Stimulated activated CD4-positive, alpha-beta T cell treated with anti-CD3 and anti-CD28 coated beads, Interleukin-4, amount 100 ng/mL, for 48 hours (primary cell): Measurements from ENCODE around the gene OR52M1.
A peak's percentile ranks its signal among the peaks of the same experiment; 100 is the strongest.
"Not testable (repeated sequence)": the region's sequence is repeated elsewhere in the genome, so short reads cannot be mapped to it uniquely, and the experiment has no call there.

Experiments
- DNase-seq, 2 donors: peaks; one replicate each; pipeline ENCODE4 v3.0.0-alpha.2; 2020; ENCODE audit warnings: low read depth in 2 of 2

Gene OR52M1

GRCh38 chr11:4544891-4545290 lies at the start of gene OR52M1:
Gene OR52M1 (plus strand): TSS chr11:4545191. CDS start chr11:4545191, 0 bp downstream.
- DNase-seq: no peak

- no peak for DNase-seq
Observed at GRCh38 chr11:4495487-4495886, 49.5 kb upstream of the OR52M1 start.

GRCh38 chr11:4495986-4496385 lies 49.0 kb upstream of the OR52M1 start:
- DNase-seq: no peak

- DNase-seq: no peak
Observed at GRCh38 chr11:4496557-4497248, 48.3 kb upstream of the OR52M1 start.

GRCh38 chr11:4508886-4509285 lies 36.1 kb upstream of the OR52M1 start:
- no peak for DNase-seq

GRCh38 chr11:4511282-4512245 lies 33.4 kb upstream of the OR52M1 start:
- no peak for DNase-seq

- no peak for DNase-seq
Observed at GRCh38 chr11:4514196-4514595, 30.8 kb upstream of the OR52M1 start.

- DNase-seq: no peak
Observed at GRCh38 chr11:4522339-4522738, 22.7 kb upstream of the OR52M1 start.

GRCh38 chr11:4522752-4523151 lies 22.2 kb upstream of the OR52M1 start:
- no peak for DNase-seq

GRCh38 chr11:4523666-4524065 lies 21.3 kb upstream of the OR52M1 start:
- DNase-seq: no peak

- DNase-seq: no peak
Observed at GRCh38 chr11:4527926-4528325, 17.1 kb upstream of the OR52M1 start.

- DNase-seq: not testable (repeated sequence)
Observed at GRCh38 chr11:4531686-4532085, 13.3 kb upstream of the OR52M1 start.

GRCh38 chr11:4539603-4540219 lies 5.3 kb upstream of the OR52M1 start:
- DNase-seq: peak; percentile 10 to 19

GRCh38 chr11:4541071-4541470 lies 3.9 kb upstream of the OR52M1 start:
- DNase-seq: no peak

- DNase-seq: no peak
Observed at GRCh38 chr11:4543561-4543960, 1.4 kb upstream of the OR52M1 start.

GRCh38 chr11:4546878-4547277 lies 1.9 kb downstream of the OR52M1 start:
- no peak for DNase-seq

GRCh38 chr11:4547416-4547815 lies 2.4 kb downstream of the OR52M1 start:
- no peak for DNase-seq

- no peak for DNase-seq
Observed at GRCh38 chr11:4551346-4551979, 6.5 kb downstream of the OR52M1 start.

GRCh38 chr11:4559527-4560440 lies 14.8 kb downstream of the OR52M1 start:
- no peak for DNase-seq

GRCh38 chr11:4560467-4560866 lies 15.5 kb downstream of the OR52M1 start:
- DNase-seq: no peak

- no peak for DNase-seq
Observed at GRCh38 chr11:4565371-4565770, 20.4 kb downstream of the OR52M1 start.
